Measurements from ENCODE around the gene RTTN.

RTTN gene

GRCh38 chr18:69969491-69969890, 236.0 kb downstream of the RTTN start:
- DNase-seq, result peak; percentile 2

GRCh38 chr18:69968039-69968438, 237.4 kb downstream of the RTTN start:
- no peak for DNase-seq

GRCh38 chr18:69963196-69963595, 242.3 kb downstream of the RTTN start:
- no peak for DNase-seq

- DNase-seq, result no peak
These were observed 243.8 kb downstream of the RTTN start for GRCh38 chr18:69961718-69962117.

GRCh38 chr18:69958422-69958821, 247.1 kb downstream of the RTTN start:
- peak; percentile 74 for DNase-seq

GRCh38 chr18:69957747-69958146, 247.7 kb downstream of the RTTN start:
- peak; percentile 38 for DNase-seq

GRCh38 chr18:69956665-69957620, 248.5 kb downstream of the RTTN start:
- DNase-seq, result peak; percentile 27

- no peak for DNase-seq
These were observed 249.4 kb downstream of the RTTN start for GRCh38 chr18:69956057-69956456.

- DNase-seq, result no peak
These were observed 250.6 kb downstream of the RTTN start for GRCh38 chr18:69954719-69955480.

GRCh38 chr18:69953191-69953590, 252.3 kb downstream of the RTTN start:
- no peak for DNase-seq

All from inflammatory macrophage treated with lipopolysaccharide for 4 hours (primary cell).